HG03066 (cell line): Measurements from ENCODE around the gene SLBP.
A peak's percentile ranks its signal among the peaks of the same experiment; 100 is the strongest.

Source experiments
- ATAC-seq: cut with Tn5 transposase; IDR thresholded peaks from one replicate; pipeline ENCODE4 v1.9.1; 2021; ENCODE audit warnings: low read depth; ENCODE audit not compliant: unreplicated experiment

Gene SLBP

GRCh38 chr4:1728061-1728980, 16.2 kb upstream of the SLBP start:
- ATAC-seq: no peak

GRCh38 chr4:1727117-1728031, 15.3 kb upstream of the SLBP start:
- no peak for ATAC-seq

GRCh38 chr4:1726146-1726934, 14.2 kb upstream of the SLBP start:
- no peak for ATAC-seq

- ATAC-seq: no peak
Observed at GRCh38 chr4:1725521-1725920, 13.4 kb upstream of the SLBP start.

GRCh38 chr4:1723131-1723801, 11.1 kb upstream of the SLBP start:
- ATAC-seq: no peak

- no peak for ATAC-seq
Observed at GRCh38 chr4:1722551-1723118, 10.5 kb upstream of the SLBP start.

- ATAC-seq: no peak
Observed at GRCh38 chr4:1721666-1722550, 9.8 kb upstream of the SLBP start.

GRCh38 chr4:1721003-1721665, 9.0 kb upstream of the SLBP start, which contains the start of the genes TACC3 and TMEM129:
TACC3 (plus strand) TSS chr4:1721521; CDS start chr4:1723422, 1,901 bp downstream.
TMEM129 (minus strand) TSS chr4:1721323; CDS start chr4:1720837, 486 bp downstream.
- ATAC-seq: peak; percentile 74

- ATAC-seq: peak; percentile 19
Observed at GRCh38 chr4:1720163-1720983, 8.3 kb upstream of the SLBP start.

GRCh38 chr4:1718095-1718850, 6.2 kb upstream of the SLBP start:
- ATAC-seq: no peak

GRCh38 chr4:1717129-1718094, 5.3 kb upstream of the SLBP start:
- no peak for ATAC-seq

- ATAC-seq: no peak
Observed at GRCh38 chr4:1716065-1716945, 4.2 kb upstream of the SLBP start.

- ATAC-seq: no peak
Observed at GRCh38 chr4:1715002-1715758, 3.1 kb upstream of the SLBP start.
